ENCODE results near the gene GGNBP2. TPM values are rescaled to one million over a fixed set of nuclear protein-coding genes. Genes with fewer than 3 reads are reported as not detected.

Gene GGNBP2
- total and polyA plus RNA-seq, 2 of the 8 experiments (the other 6 are each of a cell fraction or from before 2014, with no cell fraction given) = 29.2 to 35.8 TPM

DNA sequence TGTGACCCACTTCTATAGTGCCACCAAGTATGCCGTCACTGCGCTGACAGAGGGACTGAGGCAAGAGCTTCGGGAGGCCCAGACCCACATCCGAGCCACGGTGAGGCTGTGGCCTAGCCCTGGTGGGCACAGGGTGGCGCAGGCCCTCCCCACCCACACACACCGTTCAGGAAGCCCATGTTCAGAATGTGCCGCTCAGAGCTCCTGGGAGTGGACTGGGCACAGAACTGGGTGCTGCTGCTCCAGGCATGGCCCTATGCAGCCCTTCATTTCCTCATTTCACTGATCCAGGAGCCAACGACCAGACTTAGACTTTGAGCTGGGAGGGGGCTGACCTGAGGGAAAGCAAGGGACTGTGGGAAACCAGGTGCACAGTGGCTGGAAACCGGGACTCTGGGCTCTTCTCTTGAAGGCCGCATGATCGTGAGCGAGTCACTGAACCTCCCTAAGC lies 54.3 kb downstream of the GGNBP2 start:
- H2BK15ac ChIP-seq (ENCODE audit: low read length) = no peak overlapping the region
- no peak overlapping the region for H2BK120ac ChIP-seq (replicated peaks; ENCODE audit: low read depth, low read length)
- peaks cover 1% of the 10 kb centered on the region; the same call in 1 of the 2 replicates for H3K79me1 ChIP-seq (ENCODE audit: low read depth, low read length)
- no peak overlapping the region for H2BK12ac ChIP-seq (ENCODE audit: low read depth, low read length)
- H3K14ac ChIP-seq (ENCODE audit: insufficient read length) = no peak overlapping the region
- H3K4me2 ChIP-seq (ENCODE audit: insufficient read depth in 1 of 2, low read depth in 2 of 2, low read length in 2 of 2) = no peak overlapping the region
- no peak overlapping the region for H3K27ac ChIP-seq (ENCODE audit: low read depth, low read length)
- H3K23ac ChIP-seq (ENCODE audit: insufficient read length) = no peak overlapping the region
- no peaks in the 10 kb centered on the region for H3K27me3 ChIP-seq (replicated peaks in 1 of 4; ENCODE audit: control insufficient read depth in 3 of 4, extremely low read depth in 1 of 4, insufficient read depth in 3 of 4, low read length in 3 of 4)
- H3K23me2 ChIP-seq (ENCODE audit: low read depth, low read length) = peaks cover 10% of the 10 kb centered on the region
- H3K36me3 ChIP-seq (ENCODE audit: control insufficient read depth in 2 of 4, insufficient read depth in 4 of 4, low read length in 3 of 4) = peaks cover 0 to 3% (median 2%) of the 10 kb centered on the region in 4 experiments; a peak in 3 of 8 replicates
- CTCF ChIA-PET (ENCODE audit: partially characterized antibody) = interaction anchor here (0.9 to 1.8 kb wide), 5 partner anchors 12 to 62 kb away, joined by 3 to 6 read pairs (median 4); no protein-coding TSS in a partner anchor
- no peak overlapping the region for H4K5ac ChIP-seq (ENCODE audit: insufficient read length, low read depth, low read length)
- no peak overlapping the region for H3K56ac ChIP-seq (replicated peaks; ENCODE audit: insufficient read length, low read depth, low read length)
- no peak overlapping the region for H4K8ac ChIP-seq (ENCODE audit: extremely low read depth, insufficient read depth, low read length)
- peaks cover 1 to 17% of the 10 kb centered on the region in 2 experiments; a peak in 2 of 4 replicates for H3K79me2 ChIP-seq (ENCODE audit: control insufficient read depth in 1 of 2, insufficient read depth in 2 of 2, low read length in 2 of 2)
- no peak overlapping the region for H3K9ac ChIP-seq (replicated peaks in 1 of 4; ENCODE audit: extremely low read depth in 1 of 4, low read depth in 3 of 4, low read length in 3 of 4)
- no peaks in the 10 kb centered on the region for H3K9me3 ChIP-seq (ENCODE audit: insufficient read depth in 2 of 2, low read depth in 1 of 2, low read length in 1 of 2)
- no peak overlapping the region for H3K4ac ChIP-seq (replicated peaks; ENCODE audit: insufficient read length, low read depth, low read length)
- FAIRE-seq = no peak
- H3K4me1 ChIP-seq (replicated peaks in 1 of 4; ENCODE audit: control insufficient read depth in 3 of 4, insufficient read depth in 4 of 4, low read length in 3 of 4) = peaks cover 3 to 16% (median 9%) of the 10 kb centered on the region in 4 experiments
- no peak overlapping the region for H2BK5ac ChIP-seq (ENCODE audit: low read depth, low read length)
- H3K4me3 ChIP-seq (ENCODE audit: extremely low read depth in 1 of 4, insufficient read depth in 2 of 4, low read depth in 3 of 4, low read length in 4 of 4) = no peak overlapping the region
- POLR2A ChIA-PET (ENCODE audit: partially characterized antibody) = interaction anchor here (0.8 to 5.0 kb wide), 2 partner anchors 15 to 63 kb away, joined by 3 to 50 read pairs; no protein-coding TSS in a partner anchor
- H2AK5ac ChIP-seq (ENCODE audit: low read depth, low read length) = no peak overlapping the region
- no peak for DNase-seq (ENCODE audit: low read depth in 1 of 2, low spot score in 2 of 2)
- peaks cover 2 to 4% of the 10 kb centered on the region in 2 experiments for H4K20me1 ChIP-seq (replicated peaks in 1 of 2; ENCODE audit: control insufficient read depth in 1 of 2, insufficient read depth in 2 of 2, low read length in 2 of 2)
- no peak overlapping the region for H2BK20ac ChIP-seq (ENCODE audit: low read length)
- no peak overlapping the region for H2AFZ ChIP-seq (ENCODE audit: low read length)
- H4K91ac ChIP-seq (replicated peaks; ENCODE audit: insufficient read length, low read length) = no peak overlapping the region
- no peak overlapping the region for H3K18ac ChIP-seq (ENCODE audit: extremely low read depth, low read length)
- 90% methylated on average over 12 of the region's 13 CpGs; no CpG with 5 or more reads in 1 of the 2 experiments for WGBS, 2 experiments (ENCODE audit: extremely low coverage in 1 of 2, insufficient coverage in 1 of 2, insufficient read length in 1 of 2, insufficient replicate concordance in 2 of 2, low coverage in 1 of 2, low lambda C conversion rate in 2 of 2, missing lambda C conversion rate in 1 of 2)
- TF ChIP-seq TAF7 (optimal IDR thresholded peaks at IDR 0.05; ENCODE audit: borderline replicate concordance, low read depth, low read length) (no peak), NANOG (IDR thresholded peaks at IDR 0.05; ENCODE audit: insufficient read depth, low read depth, low read length, poor library complexity, severe bottlenecking) (no peak)
